GM18861 (cell line): ENCODE measurements around the gene SNAI1.
"Not testable (repeated sequence)": the region's sequence is repeated elsewhere in the genome, so short reads cannot be mapped to it uniquely, and the experiment has no call there.

ENCODE experiments used
- ATAC-seq: cut with Tn5 transposase; IDR thresholded peaks from one replicate; pipeline ENCODE4 v1.9.1; 2021; ENCODE audit not compliant: unreplicated experiment

Gene SNAI1

GRCh38 chr20:49982346-49983122 lies at the start of gene SNAI1:
Gene SNAI1, plus strand, starts transcription at chr20:49982980. Its CDS starts 80 bp downstream, at chr20:49983060.
- peak; percentile 66 for ATAC-seq

- ATAC-seq = no peak
Measured at GRCh38 chr20:49935746-49936152, 47.0 kb upstream of the SNAI1 start.

- peak; percentile 62 for ATAC-seq
Measured at GRCh38 chr20:49936153-49937026, 46.4 kb upstream of the SNAI1 start, which contains the start of gene RNF114. Gene RNF114, plus strand, starts transcription at chr20:49936397. Its CDS starts 16 bp downstream, at chr20:49936413.

GRCh38 chr20:49937027-49937929 lies 45.5 kb upstream of the SNAI1 start:
- no peak for ATAC-seq

- no peak for ATAC-seq
Measured at GRCh38 chr20:49938173-49939163, 44.3 kb upstream of the SNAI1 start.

- no peak for ATAC-seq
Measured at GRCh38 chr20:49941456-49941855, 41.3 kb upstream of the SNAI1 start.

- no peak for ATAC-seq
Measured at GRCh38 chr20:49942303-49942702, 40.5 kb upstream of the SNAI1 start.

GRCh38 chr20:49942942-49943341 lies 39.8 kb upstream of the SNAI1 start:
- no peak for ATAC-seq

GRCh38 chr20:49945306-49945700 lies 37.5 kb upstream of the SNAI1 start:
- no peak for ATAC-seq

GRCh38 chr20:49945701-49946477 lies 36.9 kb upstream of the SNAI1 start:
- ATAC-seq = no peak

GRCh38 chr20:49948178-49948577 lies 34.6 kb upstream of the SNAI1 start:
- no peak for ATAC-seq

GRCh38 chr20:49948809-49949507 lies 33.8 kb upstream of the SNAI1 start:
- ATAC-seq = no peak

- ATAC-seq = no peak
Measured at GRCh38 chr20:49951151-49951550, 31.6 kb upstream of the SNAI1 start.

- no peak for ATAC-seq
Measured at GRCh38 chr20:49955167-49955566, 27.6 kb upstream of the SNAI1 start.

- not testable (repeated sequence) for ATAC-seq
Measured at GRCh38 chr20:49955830-49956396, 26.9 kb upstream of the SNAI1 start.

- no peak for ATAC-seq
Measured at GRCh38 chr20:49956689-49957088, 26.1 kb upstream of the SNAI1 start.

GRCh38 chr20:49957089-49957938 lies 25.5 kb upstream of the SNAI1 start:
- not testable (repeated sequence) for ATAC-seq
